Gastroesophageal sphincter (tissue), 4 donors: ENCODE results near the gene PBX1. TPM values are rescaled to one million over a fixed set of nuclear protein-coding genes. Genes with fewer than 3 reads are reported as not detected.

ENCODE experiments used
- ATAC-seq: fragments of 150-250 bp; one replicate; pipeline ENCODE4 v1.9.1; 2016; ENCODE audit warnings: mild to moderate bottlenecking, moderate library complexity
- H3K27ac ChIP-seq, 4 donors: fragments of 200-600 bp; sonication (generic) in 3 of 4; 1 replicate in 3 of 4; 2 replicates in 1 of 4; pipeline ENCODE4 v1.5.1; 2016 to 2019
- H3K27me3 ChIP-seq: fragments of 200-600 bp; sonication (generic); one replicate; pipeline ENCODE4 v1.5.1; 2019
- H3K36me3 ChIP-seq, 2 donors: fragments of 200-600 bp; sonication (generic); one replicate each; pipeline ENCODE4 v1.5.1; 2019; ENCODE audit warnings: control low read depth in 1 of 2
- H3K4me1 ChIP-seq, 3 donors: fragments of 200-600 bp; sonication (generic); 1 replicate in 2 of 3; 2 replicates in 1 of 3; pipeline ENCODE4 v1.5.1; 2016 to 2019; ENCODE audit warnings: control low read depth in 2 of 3
- H3K4me3 ChIP-seq, 2 donors: fragments of 200-600 bp; sonication (generic); one replicate each; pipeline ENCODE4 v1.5.1; 2019; ENCODE audit warnings: mild to moderate bottlenecking in 1 of 2, moderate library complexity in 1 of 2
- H3K9me3 ChIP-seq, 3 donors: fragments of 200-600 bp; sonication (generic); one replicate each; pipeline ENCODE4 v1.5.1; 2017 to 2019; ENCODE audit warnings: control low read depth in 2 of 3
- CTCF ChIP-seq, 4 experiments: fragments of 200-600 bp in 2 of 4; fragments of 450-650 bp in 2 of 4; sonication (generic) in 1 of 4; IDR thresholded peaks; one replicate each; pipeline ENCODE4 v1.5.1; 2017 to 2019; ENCODE audit warnings: antibody characterized with exemption in 4 of 4, mild to moderate bottlenecking in 2 of 4, moderate library complexity in 2 of 4
- EP300 ChIP-seq: sonication (generic); formaldehyde crosslinking; IDR thresholded peaks from one replicate; pipeline ENCODE4 v1.6.1; 2017; ENCODE audit warnings: antibody characterized with exemption, mild to moderate bottlenecking
- POLR2A ChIP-seq, 2 donors: fragments of 450-650 bp; IDR thresholded peaks; one replicate each; pipeline ENCODE4 v1.6.1; 2017; ENCODE audit warnings: antibody characterized with exemption in 2 of 2, mild to moderate bottlenecking in 2 of 2, moderate library complexity in 1 of 2
- POLR2AphosphoS5 ChIP-seq: sonication (generic); formaldehyde crosslinking; IDR thresholded peaks from one replicate; pipeline ENCODE4 v1.6.1; 2017; ENCODE audit warnings: antibody characterized with exemption
- WGBS, 2 donors: methylation state at CpG; one replicate each; pipeline ENCODE4 v1.1.5; 2018; ENCODE audit warnings: low coverage in 1 of 2; 5-methylcytosine and 5-hydroxymethylcytosine counted together
- total RNA-seq, 4 donors: library from RNA; depleted of rRNA; stranded (reverse); fragments of >200 nt; gene quantifications; one replicate each; pipeline ENCODE4 v1.1.0, GENCODE V29; 2016

PBX1 gene
- total RNA-seq, 4 donors from 2014 or later, result 75.8 to 177 (median 140) TPM

GRCh38 chr1:164607351-164607750, 48.4 kb downstream of the PBX1 start:
- no peaks in the 10 kb centered on the region for H3K9me3 ChIP-seq
- no peaks in the 10 kb centered on the region for H3K36me3 ChIP-seq
- TF ChIP-seq POLR2A (IDR thresholded peaks at IDR 0.05), result no peak
- TF ChIP-seq EP300, result no peak
- TF ChIP-seq POLR2AphosphoS5, result no peak
- no peak for TF ChIP-seq CTCF (IDR thresholded peaks at IDR 0.05)
- H3K4me3 ChIP-seq, result no peak overlapping the region
- peak overlapping the region in 3 of 4 donors; percentile 47 to 72 (median 63) for H3K27ac ChIP-seq
- no peak for ATAC-seq
- H3K27me3 ChIP-seq, result no peaks in the 10 kb centered on the region
- peaks cover 9 to 100% (median 42%) of the 10 kb centered on the region in 3 donors for H3K4me1 ChIP-seq
- 51 to 59% methylated on average over 3 of the region's 3 CpGs for WGBS, 2 donors

GRCh38 chr1:164608651-164609057, 49.7 kb downstream of the PBX1 start:
- no peak for ATAC-seq
- peaks cover 3 to 100% (median 46%) of the 10 kb centered on the region in 3 donors for H3K4me1 ChIP-seq
- no peaks in the 10 kb centered on the region for H3K36me3 ChIP-seq
- no peaks in the 10 kb centered on the region for H3K9me3 ChIP-seq
- peak overlapping the region in 3 of 4 donors; percentile 63 to 72 (median 68) for H3K27ac ChIP-seq
- no peak overlapping the region for H3K4me3 ChIP-seq
- H3K27me3 ChIP-seq, result no peaks in the 10 kb centered on the region
- no peak for TF ChIP-seq EP300
- no peak for TF ChIP-seq CTCF (IDR thresholded peaks at IDR 0.05)
- TF ChIP-seq POLR2A (IDR thresholded peaks at IDR 0.05), result no peak
- TF ChIP-seq POLR2AphosphoS5, result no peak

GRCh38 chr1:164609089-164609488, 50.1 kb downstream of the PBX1 start:
- Histone ChIP-seq H3K9me3 (no peaks in the 10 kb centered on the region), H3K27ac (peak overlapping the region in 3 of 4 donors; percentile 65 to 72 (median 68)), H3K4me1 (peaks cover 3 to 100% (median 49%) of the 10 kb centered on the region in 3 donors), H3K4me3 (no peak overlapping the region), H3K27me3 (no peaks in the 10 kb centered on the region), H3K36me3 (no peaks in the 10 kb centered on the region)
- no peak for TF ChIP-seq CTCF (IDR thresholded peaks at IDR 0.05)
- no peak for TF ChIP-seq EP300
- no peak for TF ChIP-seq POLR2AphosphoS5
- TF ChIP-seq POLR2A (IDR thresholded peaks at IDR 0.05), result no peak
- ATAC-seq, result no peak
- WGBS, 2 donors, result 73% methylated on average over 3 of the region's 3 CpGs

- H3K27ac ChIP-seq, result peak overlapping the region; percentile 55 to 72 (median 66)
- TF ChIP-seq POLR2AphosphoS5, result peak; percentile 20
- no peak for TF ChIP-seq POLR2A (IDR thresholded peaks at IDR 0.05)
- TF ChIP-seq CTCF (IDR thresholded peaks at IDR 0.05), result no peak
- no peak for TF ChIP-seq EP300
- peaks cover 0 to 100% (median 50%) of the 10 kb centered on the region in 3 donors for H3K4me1 ChIP-seq
- no peaks in the 10 kb centered on the region for H3K9me3 ChIP-seq
- H3K27me3 ChIP-seq, result no peaks in the 10 kb centered on the region
- H3K4me3 ChIP-seq, result no peak overlapping the region
- WGBS, 2 donors, result 76 to 84% methylated on average over 3 of the region's 3 CpGs
- ATAC-seq, result no peak
- no peaks in the 10 kb centered on the region for H3K36me3 ChIP-seq
These were observed 51.7 kb downstream of the PBX1 start for GRCh38 chr1:164610538-164611222.
